Measurements from ENCODE around the gene FNBP1.
"Not testable (repeated sequence)": the region's sequence is repeated elsewhere in the genome, so short reads cannot be mapped to it uniquely, and the experiment has no call there.

FNBP1 gene

DNA sequence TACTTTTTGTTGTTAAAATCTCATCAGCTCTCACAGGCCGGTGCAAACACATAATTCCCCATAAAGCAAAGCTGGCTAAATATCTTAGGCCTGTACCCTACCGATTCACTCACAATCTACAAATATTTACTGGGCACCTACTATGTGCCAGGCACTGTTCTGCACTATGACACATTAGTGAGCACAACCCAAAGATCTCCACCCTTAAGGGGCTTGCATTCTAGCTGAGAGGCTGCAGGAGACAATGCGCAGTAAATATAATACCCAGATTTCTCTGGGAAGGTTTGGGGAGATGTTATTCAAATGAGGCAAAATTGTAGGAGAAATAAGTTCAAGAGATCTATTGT, 53.7 kb downstream of the FNBP1 start (continued):
- TF ChIP-seq, protein P1, sequence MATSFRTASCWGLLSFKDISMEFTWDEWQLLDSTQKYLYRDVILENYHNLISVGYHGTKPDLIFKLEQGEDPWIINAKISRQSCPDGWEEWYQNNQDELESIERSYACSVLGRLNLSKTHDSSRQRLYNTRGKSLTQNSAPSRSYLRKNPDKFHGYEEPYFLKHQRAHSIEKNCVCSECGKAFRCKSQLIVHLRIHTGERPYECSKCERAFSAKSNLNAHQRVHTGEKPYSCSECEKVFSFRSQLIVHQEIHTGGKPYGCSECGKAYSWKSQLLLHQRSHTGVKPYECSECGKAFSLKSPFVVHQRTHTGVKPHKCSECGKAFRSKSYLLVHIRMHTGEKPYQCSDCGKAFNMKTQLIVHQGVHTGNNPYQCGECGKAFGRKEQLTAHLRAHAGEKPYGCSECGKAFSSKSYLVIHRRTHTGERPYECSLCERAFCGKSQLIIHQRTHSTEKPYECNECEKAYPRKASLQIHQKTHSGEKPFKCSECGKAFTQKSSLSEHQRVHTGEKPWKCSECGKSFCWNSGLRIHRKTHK (tag by site-specific recombination; IDR thresholded peaks at IDR 0.05): no peak
- no peak for TF ChIP-seq ZNF239 (tag by site-specific recombination; IDR thresholded peaks at IDR 0.05)
- TF ChIP-seq ZNF140 (tag by site-specific recombination; IDR thresholded peaks at IDR 0.05): no peak
- TF ChIP-seq ZNF624 (tag by site-specific recombination; IDR thresholded peaks at IDR 0.05): no peak
- no peak for TF ChIP-seq ZNF530 (tag by site-specific recombination; IDR thresholded peaks at IDR 0.05; ENCODE audit: low read depth)
- TF ChIP-seq KLF1 (tag by site-specific recombination; IDR thresholded peaks at IDR 0.05): no peak

DNA sequence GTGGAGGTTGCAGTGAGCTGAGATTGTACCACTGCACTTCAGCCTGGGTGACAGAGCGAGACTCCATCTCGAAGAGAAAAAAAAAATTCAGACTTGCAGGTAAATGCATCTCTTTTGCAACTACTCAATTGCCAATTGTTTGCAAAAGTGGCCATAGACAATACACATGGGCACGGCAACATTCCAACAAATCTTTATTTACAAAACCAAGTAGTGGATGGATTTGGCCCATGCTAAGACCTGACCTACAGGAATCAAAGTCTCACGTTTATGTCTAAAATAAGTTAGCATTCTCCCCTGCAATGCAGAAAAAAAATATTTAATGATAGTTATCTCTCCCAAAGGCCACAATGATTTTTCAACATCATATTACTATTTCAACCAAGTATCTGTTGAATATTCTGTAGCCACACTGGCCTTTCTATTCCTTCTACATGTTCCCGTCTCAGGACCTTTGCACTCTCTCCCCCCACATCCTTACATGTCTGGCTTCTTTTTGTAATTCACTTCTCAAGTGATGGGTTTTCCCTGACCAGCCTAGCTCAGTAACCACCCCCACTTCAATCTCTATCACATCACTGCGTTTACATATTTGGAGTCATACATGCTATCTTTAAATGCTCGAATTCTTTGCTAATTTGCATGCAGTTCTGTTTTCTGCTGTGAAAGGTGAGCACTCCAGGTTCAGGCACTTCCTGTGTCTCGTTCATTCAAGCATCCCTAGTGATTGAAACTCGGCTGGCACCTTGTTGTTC, 54.2 kb downstream of the FNBP1 start:
- ChIA-PET POLR2A (interaction anchor here (0.7 kb wide), 1 partner anchor 278 kb away, joined by 3 read pairs; no protein-coding TSS in a partner anchor), CTCF (interaction anchor here (0.6 kb wide), 1 partner anchor 346 kb away, joined by 3 read pairs; no protein-coding TSS in a partner anchor)
- TF ChIP-seq WT1 (tag by site-specific recombination; IDR thresholded peaks at IDR 0.05) (no peak), ZNF623 (tag by site-specific recombination; IDR thresholded peaks at IDR 0.05) (peak; percentile 60)
- TF ChIP-seq, protein P2, sequence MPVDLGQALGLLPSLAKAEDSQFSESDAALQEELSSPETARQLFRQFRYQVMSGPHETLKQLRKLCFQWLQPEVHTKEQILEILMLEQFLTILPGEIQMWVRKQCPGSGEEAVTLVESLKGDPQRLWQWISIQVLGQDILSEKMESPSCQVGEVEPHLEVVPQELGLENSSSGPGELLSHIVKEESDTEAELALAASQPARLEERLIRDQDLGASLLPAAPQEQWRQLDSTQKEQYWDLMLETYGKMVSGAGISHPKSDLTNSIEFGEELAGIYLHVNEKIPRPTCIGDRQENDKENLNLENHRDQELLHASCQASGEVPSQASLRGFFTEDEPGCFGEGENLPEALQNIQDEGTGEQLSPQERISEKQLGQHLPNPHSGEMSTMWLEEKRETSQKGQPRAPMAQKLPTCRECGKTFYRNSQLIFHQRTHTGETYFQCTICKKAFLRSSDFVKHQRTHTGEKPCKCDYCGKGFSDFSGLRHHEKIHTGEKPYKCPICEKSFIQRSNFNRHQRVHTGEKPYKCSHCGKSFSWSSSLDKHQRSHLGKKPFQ (tag by site-specific recombination; IDR thresholded peaks at IDR 0.05): no peak
- Histone ChIP-seq H3K36me3 (ENCODE audit: control insufficient read depth in 2 of 2, insufficient read depth in 1 of 2, low read length in 2 of 2) (peaks cover 0 to 3% of the 10 kb centered on the region in 2 experiments; a peak in 1 of 3 replicates), H3K27ac (ENCODE audit: extremely low read depth, low read depth, low read length) (no peak overlapping the region), H3K4me3 (ENCODE audit: low read depth, low read length) (no peak overlapping the region), H3K4me1 (ENCODE audit: control insufficient read depth, insufficient read depth, low read length) (peaks cover 3% of the 10 kb centered on the region; the same call in 1 of the 2 replicates), H3K9me3 (ENCODE audit: control insufficient read depth, insufficient read depth, low read depth, low read length) (no peaks in the 10 kb centered on the region)

DNA sequence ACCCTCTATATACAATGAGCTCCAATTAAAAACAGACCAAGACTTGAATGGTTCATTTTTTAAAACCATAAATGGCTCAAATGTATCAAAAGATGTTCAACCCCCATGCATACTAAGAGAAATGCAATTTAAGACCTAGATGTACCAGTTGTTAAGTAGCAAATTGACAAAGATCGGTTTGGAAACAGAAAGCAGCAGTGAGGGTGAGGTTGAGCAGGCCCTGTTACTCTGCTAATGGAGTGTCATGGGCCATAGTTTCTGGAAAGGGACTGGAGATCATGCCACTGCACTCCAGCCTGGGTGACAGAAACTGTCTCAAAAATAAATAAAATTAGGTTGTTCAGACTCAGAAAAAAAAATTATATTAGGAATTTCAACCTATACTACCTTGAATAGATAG, 55.0 kb downstream of the FNBP1 start:
- Histone ChIP-seq H3K4me3 (ENCODE audit: low read depth, low read length) (no peak overlapping the region), H3K4me1 (ENCODE audit: control insufficient read depth, insufficient read depth, low read length) (peaks cover 3% of the 10 kb centered on the region; the same call in 1 of the 2 replicates), H3K27ac (ENCODE audit: extremely low read depth, low read depth, low read length) (no peak overlapping the region), H3K36me3 (ENCODE audit: control insufficient read depth in 2 of 2, insufficient read depth in 1 of 2, low read length in 2 of 2) (peaks cover 0 to 3% of the 10 kb centered on the region in 2 experiments; a peak in 1 of 3 replicates), H3K9me3 (ENCODE audit: control insufficient read depth, insufficient read depth, low read depth, low read length) (no peaks in the 10 kb centered on the region)
- no peak for TF ChIP-seq ZNF426 (tag by site-specific recombination; IDR thresholded peaks at IDR 0.05)
- TF ChIP-seq ZSCAN23 (tag by site-specific recombination; IDR thresholded peaks at IDR 0.05): no peak
- TF ChIP-seq ZNF792 (tag by site-specific recombination; IDR thresholded peaks at IDR 0.05): no peak
- TF ChIP-seq ZNF184 (tag by site-specific recombination; IDR thresholded peaks at IDR 0.05): no peak
- TF ChIP-seq ZNF48 (tag by site-specific recombination; IDR thresholded peaks at IDR 0.05): no peak
- no peak for TF ChIP-seq KLF10 (tag by site-specific recombination; IDR thresholded peaks at IDR 0.05)
- no peak for TF ChIP-seq ZNF174 (tag by site-specific recombination; IDR thresholded peaks at IDR 0.05)
- TF ChIP-seq MEIS1 (CRISPR knock-in tag; IDR thresholded peaks at IDR 0.05; ENCODE audit: borderline replicate concordance): no peak
- POLR2A ChIA-PET: no interaction called here
- CTCF ChIA-PET: interaction anchor here (0.6 to 1.1 kb wide), 2 partner anchors 14 to 114 kb away, joined by 3 to 4 read pairs; no protein-coding TSS in a partner anchor

DNA sequence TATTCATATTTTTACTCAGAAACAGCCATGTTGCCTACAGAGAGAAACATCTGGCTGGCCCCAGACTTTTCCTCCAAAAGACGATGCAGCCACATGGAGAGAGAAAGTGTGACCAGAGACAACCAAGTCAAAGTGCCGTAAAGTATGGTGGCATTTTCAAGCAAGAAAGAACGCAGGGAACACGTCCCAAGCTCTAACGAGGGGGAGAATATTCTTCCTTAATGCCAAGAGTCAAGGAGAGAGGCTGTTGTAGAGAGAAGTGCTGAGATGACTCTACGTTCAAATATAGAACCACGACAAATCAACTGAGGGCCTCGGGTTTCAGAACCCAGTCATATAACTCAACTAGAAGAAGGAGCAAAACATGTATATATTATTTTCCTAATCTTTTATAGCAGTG, 55.9 kb downstream of the FNBP1 start:
- H3K9me3 ChIP-seq (ENCODE audit: control insufficient read depth, insufficient read depth, low read depth, low read length): no peaks in the 10 kb centered on the region
- ChIA-PET CTCF (interaction anchor here (0.7 to 1.1 kb wide), 2 partner anchors 23 to 113 kb away, joined by 3 to 4 read pairs; no protein-coding TSS in a partner anchor), POLR2A (no interaction called here)
- H3K27ac ChIP-seq (ENCODE audit: extremely low read depth, low read depth, low read length): no peak overlapping the region
- H3K4me3 ChIP-seq (ENCODE audit: low read depth, low read length): no peak overlapping the region
- peaks cover 0 to 3% of the 10 kb centered on the region in 2 experiments; a peak in 1 of 3 replicates for H3K36me3 ChIP-seq (ENCODE audit: control insufficient read depth in 2 of 2, insufficient read depth in 1 of 2, low read length in 2 of 2)
- peaks cover 3% of the 10 kb centered on the region; the same call in 1 of the 2 replicates for H3K4me1 ChIP-seq (ENCODE audit: control insufficient read depth, insufficient read depth, low read length)
- TF ChIP-seq ZBTB1 (tag by site-specific recombination; IDR thresholded peaks at IDR 0.05) (no peak), ZNF10 (tag by site-specific recombination; IDR thresholded peaks at IDR 0.05) (no peak), TCF7L2 (IDR thresholded peaks at IDR 0.05; ENCODE audit: borderline replicate concordance, low read depth, low read length) (no peak)

DNA sequence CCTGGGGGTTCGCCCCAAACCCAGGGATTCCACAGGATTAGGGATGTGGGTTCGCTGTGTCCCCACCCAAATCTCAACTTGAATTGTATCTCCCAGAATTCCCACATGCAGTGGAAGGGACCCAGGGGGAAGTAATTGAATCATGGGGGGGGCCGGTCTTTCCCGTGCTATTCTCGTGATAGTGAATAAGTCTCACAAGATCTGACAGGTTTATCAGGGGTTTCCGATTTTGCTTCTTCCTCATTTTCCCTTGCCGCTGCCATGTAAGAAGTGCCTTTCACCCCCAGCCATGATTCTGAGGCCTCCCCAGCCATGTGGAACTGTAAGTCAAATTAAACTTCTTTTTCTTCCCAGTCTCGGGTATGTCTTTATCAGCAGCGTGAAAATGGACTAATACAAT, 58.4 kb downstream of the FNBP1 start:
- H3K4me1 ChIP-seq (ENCODE audit: control insufficient read depth, insufficient read depth, low read length); H3K36me3 ChIP-seq (ENCODE audit: control insufficient read depth in 2 of 2, insufficient read depth in 1 of 2, low read length in 2 of 2); H3K9me3 ChIP-seq (ENCODE audit: control insufficient read depth, insufficient read depth, low read depth, low read length); H3K4me3 ChIP-seq (ENCODE audit: low read depth, low read length); POLR2A ChIA-PET; H3K27ac ChIP-seq (ENCODE audit: extremely low read depth, low read depth, low read length): not testable (repeated sequence)
- CTCF ChIA-PET: interaction anchor here (0.6 kb wide), 1 partner anchor 265 kb away, joined by 4 read pairs; no protein-coding TSS in a partner anchor
